ENCODE measurements around the gene ERBB4.

- TF ChIP-seq CTCF (conservative IDR thresholded peaks at IDR 0.05; ENCODE audit: low read length) (no peak), EZH2phosphoT487 (IDR thresholded peaks at IDR 0.05; ENCODE audit: borderline replicate concordance) (no peak)
Observed at GRCh38 chr2:212311807-212312404, 226.7 kb downstream of the ERBB4 start.
